ENCODE measurements around the gene TMED1. TPM values are rescaled to one million over a fixed set of nuclear protein-coding genes. Genes with fewer than 3 reads are reported as not detected.

TMED1 gene
- 23.5 TPM for polyA plus RNA-seq (2013)

- Histone ChIP-seq H3K4me3 (ENCODE audit: control insufficient read depth in 1 of 7, extremely low read depth in 1 of 7, insufficient read depth in 4 of 7, low read depth in 2 of 7, low read length in 6 of 7) (peak within 1 kb of the TSS; percentile 74 to 91 (median 82)), H3K27me3 (replicated peaks in 2 of 5; ENCODE audit: control insufficient read depth in 4 of 5, insufficient read depth in 5 of 5, low read length in 4 of 5) (no peaks in the 10 kb centered on the region), H3K27ac (ENCODE audit: insufficient read depth in 1 of 2, low read depth in 1 of 2, low read length in 2 of 2, poor library complexity in 1 of 2, severe bottlenecking in 2 of 2) (peak within 1 kb of the TSS; percentile 99 to 100), H3K36me3 (ENCODE audit: control insufficient read depth in 4 of 4, insufficient read depth in 4 of 4, low read length in 3 of 4) (peaks cover 8 to 35% (median 20%) of the 10 kb centered on the region in 4 experiments), H3K4me1 (ENCODE audit: control extremely low read depth in 1 of 4, control insufficient read depth in 4 of 4, insufficient read depth in 4 of 4, low read length in 3 of 4) (peaks cover 0 to 15% (median 14%) of the 10 kb centered on the region in 4 experiments), H3K9me3 (ENCODE audit: control extremely low read depth in 1 of 5, control insufficient read depth in 4 of 5, insufficient read depth in 2 of 5, low read depth in 1 of 5, low read length in 4 of 5) (peaks cover 0 to 3% (median 0%) of the 10 kb centered on the region in 5 experiments)
- POLR2A ChIA-PET = interaction anchor here (0.5 to 1.4 kb wide), 6 partner anchors 35 to 412 kb away, joined by 3 to 8 read pairs (median 4); partner anchors contain the start of genes CARM1 and DNM2
- 0% methylated on average over 50 of the region's 50 CpGs for WGBS (ENCODE audit: insufficient coverage)
- CTCF ChIA-PET = interaction anchor here (0.5 to 2.8 kb wide), 16 partner anchors 9 to 325 kb away, joined by 3 to 18 read pairs (median 4); partner anchors contain the start of genes DNM2 and QTRT1
- peak; percentile 99 to 100 (median 100) for DNase-seq
These were observed at the start of gene TMED1 for GRCh38 chr19:10835754-10836478. TMED1 (minus strand) TSS chr19:10836212; CDS start chr19:10836191, 21 bp downstream.

- peaks cover 0 to 5% (median 3%) of the 10 kb centered on the region in 4 experiments for H3K36me3 ChIP-seq (ENCODE audit: control insufficient read depth in 4 of 4, insufficient read depth in 4 of 4, low read length in 3 of 4)
- H3K4me1 ChIP-seq (ENCODE audit: control extremely low read depth in 1 of 4, control insufficient read depth in 4 of 4, insufficient read depth in 4 of 4, low read length in 3 of 4) = peaks cover 0 to 6% (median 1%) of the 10 kb centered on the region in 4 experiments
- H3K4me3 ChIP-seq (ENCODE audit: control insufficient read depth in 1 of 7, extremely low read depth in 1 of 7, insufficient read depth in 4 of 7, low read depth in 2 of 7, low read length in 6 of 7) = no peak overlapping the region
- no peak for DNase-seq
- no peak overlapping the region for H3K27ac ChIP-seq (ENCODE audit: insufficient read depth in 1 of 2, low read depth in 1 of 2, low read length in 2 of 2, poor library complexity in 1 of 2, severe bottlenecking in 2 of 2)
- H3K9me3 ChIP-seq (ENCODE audit: control extremely low read depth in 1 of 5, control insufficient read depth in 4 of 5, insufficient read depth in 2 of 5, low read depth in 1 of 5, low read length in 4 of 5) = no peaks in the 10 kb centered on the region
- ChIA-PET CTCF (interaction anchor here (0.6 to 1.3 kb wide), 6 partner anchors 8 to 1884 kb away, joined by 3 to 5 read pairs (median 3); no protein-coding TSS in a partner anchor), POLR2A (interaction anchor here (0.6 kb wide), 2 partner anchors 40 to 1276 kb away, joined by 3 to 5 read pairs; no protein-coding TSS in a partner anchor)
- H3K27me3 ChIP-seq (replicated peaks in 2 of 5; ENCODE audit: control insufficient read depth in 4 of 5, insufficient read depth in 5 of 5, low read length in 4 of 5) = no peaks in the 10 kb centered on the region
- WGBS (ENCODE audit: insufficient coverage) = 98% methylated on average over 15 of the region's 20 CpGs
These were observed 49.5 kb upstream of the TMED1 start for GRCh38 chr19:10885201-10886169.

- peak in 2 of 3 donors; percentile 60 to 69 for DNase-seq
- 100% methylated on average over 2 of the region's 2 CpGs for WGBS (ENCODE audit: insufficient coverage)
- no peaks in the 10 kb centered on the region for H3K9me3 ChIP-seq (ENCODE audit: control extremely low read depth in 1 of 5, control insufficient read depth in 4 of 5, insufficient read depth in 2 of 5, low read depth in 1 of 5, low read length in 4 of 5)
- ChIA-PET CTCF (interaction anchor here (1.1 kb wide), 1 partner anchor 12 kb away, joined by 4 read pairs; no protein-coding TSS in a partner anchor), POLR2A (no interaction called here)
- H3K36me3 ChIP-seq (ENCODE audit: control insufficient read depth in 4 of 4, insufficient read depth in 4 of 4, low read length in 3 of 4) = peaks cover 2 to 6% (median 3%) of the 10 kb centered on the region in 4 experiments
- no peak overlapping the region for H3K4me3 ChIP-seq (ENCODE audit: control insufficient read depth in 1 of 7, extremely low read depth in 1 of 7, insufficient read depth in 4 of 7, low read depth in 2 of 7, low read length in 6 of 7)
- peaks cover 0 to 6% (median 3%) of the 10 kb centered on the region in 4 experiments for H3K4me1 ChIP-seq (ENCODE audit: control extremely low read depth in 1 of 4, control insufficient read depth in 4 of 4, insufficient read depth in 4 of 4, low read length in 3 of 4)
- no peaks in the 10 kb centered on the region for H3K27me3 ChIP-seq (replicated peaks in 2 of 5; ENCODE audit: control insufficient read depth in 4 of 5, insufficient read depth in 5 of 5, low read length in 4 of 5)
- H3K27ac ChIP-seq (ENCODE audit: insufficient read depth in 1 of 2, low read depth in 1 of 2, low read length in 2 of 2, poor library complexity in 1 of 2, severe bottlenecking in 2 of 2) = no peak overlapping the region
These were observed 48.3 kb upstream of the TMED1 start for GRCh38 chr19:10884274-10884673.

GRCh38 chr19:10882108-10882457 is 46.1 kb upstream of the TMED1 start:
- H3K27me3 ChIP-seq (replicated peaks in 2 of 5; ENCODE audit: control insufficient read depth in 4 of 5, insufficient read depth in 5 of 5, low read length in 4 of 5) = no peaks in the 10 kb centered on the region
- POLR2A ChIA-PET = no interaction called here
- no peak overlapping the region for H3K27ac ChIP-seq (ENCODE audit: insufficient read depth in 1 of 2, low read depth in 1 of 2, low read length in 2 of 2, poor library complexity in 1 of 2, severe bottlenecking in 2 of 2)
- H3K4me3 ChIP-seq (ENCODE audit: control insufficient read depth in 1 of 7, extremely low read depth in 1 of 7, insufficient read depth in 4 of 7, low read depth in 2 of 7, low read length in 6 of 7) = no peak overlapping the region
- H3K36me3 ChIP-seq (ENCODE audit: control insufficient read depth in 4 of 4, insufficient read depth in 4 of 4, low read length in 3 of 4) = peaks cover 2 to 6% (median 3%) of the 10 kb centered on the region in 4 experiments
- peaks cover 0 to 7% (median 1%) of the 10 kb centered on the region in 4 experiments for H3K4me1 ChIP-seq (ENCODE audit: control extremely low read depth in 1 of 4, control insufficient read depth in 4 of 4, insufficient read depth in 4 of 4, low read length in 3 of 4)
- CTCF ChIA-PET = interaction anchor here (0.8 to 2.8 kb wide), 3 partner anchors 14 to 18 kb away, joined by 3 to 11 read pairs (median 3); no protein-coding TSS in a partner anchor
- WGBS (ENCODE audit: insufficient coverage) = 96% methylated on average over 4 of the region's 9 CpGs
- no peaks in the 10 kb centered on the region for H3K9me3 ChIP-seq (ENCODE audit: control extremely low read depth in 1 of 5, control insufficient read depth in 4 of 5, insufficient read depth in 2 of 5, low read depth in 1 of 5, low read length in 4 of 5)
- DNase-seq = no peak

GRCh38 chr19:10881403-10882107 is 45.5 kb upstream of the TMED1 start:
- no peak overlapping the region for H3K4me3 ChIP-seq (ENCODE audit: control insufficient read depth in 1 of 7, extremely low read depth in 1 of 7, insufficient read depth in 4 of 7, low read depth in 2 of 7, low read length in 6 of 7)
- no peaks in the 10 kb centered on the region for H3K27me3 ChIP-seq (replicated peaks in 2 of 5; ENCODE audit: control insufficient read depth in 4 of 5, insufficient read depth in 5 of 5, low read length in 4 of 5)
- H3K36me3 ChIP-seq (ENCODE audit: control insufficient read depth in 4 of 4, insufficient read depth in 4 of 4, low read length in 3 of 4) = peaks cover 2 to 9% (median 3%) of the 10 kb centered on the region in 4 experiments
- WGBS (ENCODE audit: insufficient coverage) = 91% methylated on average over 13 of the region's 14 CpGs
- no peaks in the 10 kb centered on the region for H3K9me3 ChIP-seq (ENCODE audit: control extremely low read depth in 1 of 5, control insufficient read depth in 4 of 5, insufficient read depth in 2 of 5, low read depth in 1 of 5, low read length in 4 of 5)
- no peak for DNase-seq
- CTCF ChIA-PET = interaction anchor here (0.8 to 2.8 kb wide), 4 partner anchors 9 to 18 kb away, joined by 3 to 11 read pairs (median 5); no protein-coding TSS in a partner anchor
- no peak overlapping the region for H3K27ac ChIP-seq (ENCODE audit: insufficient read depth in 1 of 2, low read depth in 1 of 2, low read length in 2 of 2, poor library complexity in 1 of 2, severe bottlenecking in 2 of 2)
- H3K4me1 ChIP-seq (ENCODE audit: control extremely low read depth in 1 of 4, control insufficient read depth in 4 of 4, insufficient read depth in 4 of 4, low read length in 3 of 4) = peaks cover 0 to 11% (median 3%) of the 10 kb centered on the region in 4 experiments
- POLR2A ChIA-PET = no interaction called here

GRCh38 chr19:10878253-10878652 is 42.2 kb upstream of the TMED1 start:
- POLR2A ChIA-PET = no interaction called here

More at GRCh38 chr19:10878253-10878652, 42.2 kb upstream of the TMED1 start:
- Histone ChIP-seq H3K27ac (ENCODE audit: insufficient read depth in 1 of 2, low read depth in 1 of 2, low read length in 2 of 2, poor library complexity in 1 of 2, severe bottlenecking in 2 of 2) (peak overlapping the region in 1 of 2 experiments; percentile 43), H3K4me3 (ENCODE audit: control insufficient read depth in 1 of 7, extremely low read depth in 1 of 7, insufficient read depth in 4 of 7, low read depth in 2 of 7, low read length in 6 of 7) (no peak overlapping the region), H3K4me1 (ENCODE audit: control extremely low read depth in 1 of 4, control insufficient read depth in 4 of 4, insufficient read depth in 4 of 4, low read length in 3 of 4) (peaks cover 0 to 12% (median 5%) of the 10 kb centered on the region in 4 experiments), H3K9me3 (ENCODE audit: control extremely low read depth in 1 of 5, control insufficient read depth in 4 of 5, insufficient read depth in 2 of 5, low read depth in 1 of 5, low read length in 4 of 5) (no peaks in the 10 kb centered on the region), H3K27me3 (replicated peaks in 2 of 5; ENCODE audit: control insufficient read depth in 4 of 5, insufficient read depth in 5 of 5, low read length in 4 of 5) (no peaks in the 10 kb centered on the region), H3K36me3 (ENCODE audit: control insufficient read depth in 4 of 4, insufficient read depth in 4 of 4, low read length in 3 of 4) (peaks cover 2 to 12% (median 3%) of the 10 kb centered on the region in 4 experiments)
- peak in 2 of 3 donors; percentile 15 to 24 for DNase-seq
- CTCF ChIA-PET = interaction anchor here (0.7 to 1.5 kb wide), 4 partner anchors 8 to 40 kb away, joined by 3 to 4 read pairs (median 3); no protein-coding TSS in a partner anchor
- 93% methylated on average over 3 of the region's 3 CpGs for WGBS (ENCODE audit: insufficient coverage)
